ENCODE results near the gene SFSWAP.

DNA sequence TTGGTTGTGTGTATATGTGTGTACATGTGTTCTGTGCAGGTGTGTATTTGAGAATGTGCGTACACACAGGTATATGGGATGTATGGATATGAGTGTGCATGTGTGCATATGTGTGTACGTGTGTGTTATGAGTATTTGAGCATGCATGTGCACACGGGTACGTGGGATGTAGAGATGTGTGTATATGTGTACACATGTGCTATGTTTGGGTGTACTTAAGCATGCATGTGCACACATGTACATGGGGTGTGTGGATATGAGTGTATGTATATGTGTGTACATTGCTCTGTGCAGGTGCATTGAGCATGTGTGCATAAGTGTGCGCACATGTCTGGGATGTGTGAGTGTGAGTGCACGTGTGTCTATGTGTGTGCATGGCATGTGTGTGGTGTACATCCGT, 34.3 kb upstream of the SFSWAP start:
- TF ChIP-seq, protein P1, sequence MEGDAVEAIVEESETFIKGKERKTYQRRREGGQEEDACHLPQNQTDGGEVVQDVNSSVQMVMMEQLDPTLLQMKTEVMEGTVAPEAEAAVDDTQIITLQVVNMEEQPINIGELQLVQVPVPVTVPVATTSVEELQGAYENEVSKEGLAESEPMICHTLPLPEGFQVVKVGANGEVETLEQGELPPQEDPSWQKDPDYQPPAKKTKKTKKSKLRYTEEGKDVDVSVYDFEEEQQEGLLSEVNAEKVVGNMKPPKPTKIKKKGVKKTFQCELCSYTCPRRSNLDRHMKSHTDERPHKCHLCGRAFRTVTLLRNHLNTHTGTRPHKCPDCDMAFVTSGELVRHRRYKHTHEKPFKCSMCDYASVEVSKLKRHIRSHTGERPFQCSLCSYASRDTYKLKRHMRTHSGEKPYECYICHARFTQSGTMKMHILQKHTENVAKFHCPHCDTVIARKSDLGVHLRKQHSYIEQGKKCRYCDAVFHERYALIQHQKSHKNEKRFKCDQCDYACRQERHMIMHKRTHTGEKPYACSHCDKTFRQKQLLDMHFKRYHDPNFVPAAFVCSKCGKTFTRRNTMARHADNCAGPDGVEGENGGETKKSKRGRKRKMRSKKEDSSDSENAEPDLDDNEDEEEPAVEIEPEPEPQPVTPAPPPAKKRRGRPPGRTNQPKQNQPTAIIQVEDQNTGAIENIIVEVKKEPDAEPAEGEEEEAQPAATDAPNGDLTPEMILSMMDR (IDR thresholded peaks at IDR 0.05) = no peak
- TF ChIP-seq POLR2A (IDR thresholded peaks at IDR 0.05) = no peak

Measured in testis (tissue), 2 donors.